ENCODE measurements around the gene MPP7. TPM values are rescaled to one million over a fixed set of nuclear protein-coding genes. Genes with fewer than 3 reads are reported as not detected.

MPP7 gene
- total RNA-seq, 3 donors from 2014 or later: 2.9 to 20.3 (median 18.0) TPM

DNA sequence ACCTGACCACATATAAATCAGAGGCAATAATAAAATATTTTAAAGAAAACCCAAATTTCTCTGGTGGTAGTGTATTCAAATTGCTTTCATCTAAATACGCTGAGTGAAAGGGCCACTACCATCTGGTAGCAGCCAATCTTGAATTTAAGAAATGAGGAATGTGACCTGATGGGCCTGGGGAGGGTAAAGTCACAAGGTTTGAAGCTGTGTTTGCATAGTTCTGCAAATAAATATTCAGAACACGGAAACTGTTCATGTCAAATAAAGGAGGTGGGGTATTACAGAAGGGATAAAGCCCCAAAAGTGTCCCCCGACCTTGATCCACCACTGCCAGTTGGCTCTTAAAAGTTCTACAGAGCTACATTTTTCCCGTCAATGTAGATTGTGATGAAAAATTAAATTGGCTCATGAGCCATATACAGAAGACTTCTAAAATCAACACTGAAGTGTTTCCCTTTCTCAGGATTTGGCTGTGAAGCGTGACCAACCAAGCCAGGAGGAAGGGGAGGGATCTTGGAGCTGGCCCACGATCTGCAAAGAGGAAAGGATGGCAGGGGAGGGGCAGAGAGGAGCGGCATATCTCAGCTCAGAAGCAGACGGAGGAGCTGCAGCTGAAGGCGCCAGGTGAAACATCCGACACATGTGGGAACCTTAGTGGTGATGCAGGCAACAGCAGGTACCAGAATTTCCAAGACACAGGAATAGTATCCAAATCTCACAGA lies 39.6 kb downstream of the MPP7 start:
- Histone ChIP-seq H3K27me3 (no peaks in the 10 kb centered on the region), H3K4me3 (no peak overlapping the region), H3K4me1 (no peaks in the 10 kb centered on the region), H3K36me3 (no peaks in the 10 kb centered on the region), H3K9me3 (no peaks in the 10 kb centered on the region), H3K27ac (peak overlapping the region in 1 of 2 donors; percentile 9)
- TF ChIP-seq POLR2AphosphoS5 (IDR thresholded peaks at IDR 0.05) (no peak), POLR2A (IDR thresholded peaks at IDR 0.05) (no peak)
- TF ChIP-seq, protein P1, sequence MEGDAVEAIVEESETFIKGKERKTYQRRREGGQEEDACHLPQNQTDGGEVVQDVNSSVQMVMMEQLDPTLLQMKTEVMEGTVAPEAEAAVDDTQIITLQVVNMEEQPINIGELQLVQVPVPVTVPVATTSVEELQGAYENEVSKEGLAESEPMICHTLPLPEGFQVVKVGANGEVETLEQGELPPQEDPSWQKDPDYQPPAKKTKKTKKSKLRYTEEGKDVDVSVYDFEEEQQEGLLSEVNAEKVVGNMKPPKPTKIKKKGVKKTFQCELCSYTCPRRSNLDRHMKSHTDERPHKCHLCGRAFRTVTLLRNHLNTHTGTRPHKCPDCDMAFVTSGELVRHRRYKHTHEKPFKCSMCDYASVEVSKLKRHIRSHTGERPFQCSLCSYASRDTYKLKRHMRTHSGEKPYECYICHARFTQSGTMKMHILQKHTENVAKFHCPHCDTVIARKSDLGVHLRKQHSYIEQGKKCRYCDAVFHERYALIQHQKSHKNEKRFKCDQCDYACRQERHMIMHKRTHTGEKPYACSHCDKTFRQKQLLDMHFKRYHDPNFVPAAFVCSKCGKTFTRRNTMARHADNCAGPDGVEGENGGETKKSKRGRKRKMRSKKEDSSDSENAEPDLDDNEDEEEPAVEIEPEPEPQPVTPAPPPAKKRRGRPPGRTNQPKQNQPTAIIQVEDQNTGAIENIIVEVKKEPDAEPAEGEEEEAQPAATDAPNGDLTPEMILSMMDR (IDR thresholded peaks at IDR 0.05): no peak
- intact Hi-C loops (cut with DNase I; ENCODE audit: low total_unique reads): no loop called here
- peak; percentile 31 to 64 for DNase-seq (ENCODE audit: low spot score in 2 of 2)

DNA sequence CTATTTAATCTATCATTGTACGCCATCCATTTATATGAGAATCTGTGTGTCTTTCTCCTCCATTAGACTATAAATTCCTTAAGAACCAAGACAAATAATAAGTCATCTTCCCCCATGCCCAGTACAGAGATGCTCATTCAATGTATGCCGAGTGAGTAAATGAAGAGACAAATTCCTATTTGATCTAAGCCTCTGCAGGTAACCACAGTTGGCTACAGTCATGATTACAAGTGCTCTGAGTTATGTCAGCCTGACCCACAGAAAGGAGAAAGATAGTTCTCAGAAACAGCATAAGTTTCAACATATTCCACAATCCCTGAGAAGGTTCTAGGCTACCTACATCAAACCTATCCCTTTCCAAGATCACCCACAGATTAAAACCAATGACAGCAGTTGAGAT lies 46.1 kb downstream of the MPP7 start:
- TF ChIP-seq, protein P1 (IDR thresholded peaks at IDR 0.05): no peak
- no peak for TF ChIP-seq POLR2AphosphoS5 (IDR thresholded peaks at IDR 0.05)
- no peak for TF ChIP-seq POLR2A (IDR thresholded peaks at IDR 0.05)
- H3K4me3 ChIP-seq: no peak overlapping the region
- H3K27me3 ChIP-seq: no peaks in the 10 kb centered on the region
- no peaks in the 10 kb centered on the region for H3K36me3 ChIP-seq
- H3K4me1 ChIP-seq: no peaks in the 10 kb centered on the region
- no peaks in the 10 kb centered on the region for H3K9me3 ChIP-seq
- no peak overlapping the region for H3K27ac ChIP-seq
- DNase-seq (ENCODE audit: low spot score in 2 of 2): no peak
- intact Hi-C loops (cut with DNase I; ENCODE audit: low total_unique reads): loop anchor here (5.0 kb wide), 1 partner anchor 121 kb away; no protein-coding TSS in a partner anchor

DNA sequence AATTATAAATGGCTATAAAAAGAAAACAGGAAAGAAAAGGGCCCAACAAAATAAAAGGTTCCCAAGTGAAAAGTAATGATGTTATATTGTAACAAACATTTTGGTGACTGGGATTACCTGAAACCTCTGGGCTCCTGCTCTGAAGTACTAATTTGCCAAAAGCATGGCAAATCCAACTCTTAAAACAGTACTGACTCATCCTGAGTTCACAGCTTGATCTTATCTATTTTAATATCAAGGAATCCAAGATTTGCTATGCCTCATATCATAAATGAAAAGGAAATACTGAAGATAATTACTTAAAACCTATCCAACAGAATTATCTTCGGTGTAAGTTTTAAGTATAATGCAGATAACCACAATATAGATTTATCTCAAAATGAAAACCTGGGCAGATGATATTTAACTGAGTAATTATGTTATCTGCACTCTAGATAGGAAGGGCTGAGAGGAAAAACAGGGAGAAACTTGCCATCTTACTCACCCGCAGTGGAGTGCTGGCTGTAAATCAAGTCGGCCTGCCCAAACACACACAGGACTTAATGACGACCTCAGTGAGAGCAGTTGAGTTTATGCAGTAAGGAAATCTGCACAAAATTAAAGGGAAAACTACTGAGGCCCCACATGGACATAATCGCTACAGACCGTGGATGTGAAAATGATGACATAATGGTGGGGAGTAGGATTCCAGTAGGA lies 48.4 kb downstream of the MPP7 start:
- DNase-seq (ENCODE audit: low spot score in 2 of 2): no peak
- H3K9me3 ChIP-seq: no peaks in the 10 kb centered on the region
- H3K27me3 ChIP-seq: no peaks in the 10 kb centered on the region
- H3K36me3 ChIP-seq: no peaks in the 10 kb centered on the region
- intact Hi-C loops (cut with DNase I; ENCODE audit: low total_unique reads): no loop called here
- peak overlapping the region in 1 of 2 donors; percentile 9 for H3K27ac ChIP-seq
- H3K4me3 ChIP-seq: no peak overlapping the region
- TF ChIP-seq, protein P1 (IDR thresholded peaks at IDR 0.05): no peak
- TF ChIP-seq POLR2AphosphoS5 (IDR thresholded peaks at IDR 0.05) (no peak), POLR2A (IDR thresholded peaks at IDR 0.05) (no peak)
- no peaks in the 10 kb centered on the region for H3K4me1 ChIP-seq

DNA sequence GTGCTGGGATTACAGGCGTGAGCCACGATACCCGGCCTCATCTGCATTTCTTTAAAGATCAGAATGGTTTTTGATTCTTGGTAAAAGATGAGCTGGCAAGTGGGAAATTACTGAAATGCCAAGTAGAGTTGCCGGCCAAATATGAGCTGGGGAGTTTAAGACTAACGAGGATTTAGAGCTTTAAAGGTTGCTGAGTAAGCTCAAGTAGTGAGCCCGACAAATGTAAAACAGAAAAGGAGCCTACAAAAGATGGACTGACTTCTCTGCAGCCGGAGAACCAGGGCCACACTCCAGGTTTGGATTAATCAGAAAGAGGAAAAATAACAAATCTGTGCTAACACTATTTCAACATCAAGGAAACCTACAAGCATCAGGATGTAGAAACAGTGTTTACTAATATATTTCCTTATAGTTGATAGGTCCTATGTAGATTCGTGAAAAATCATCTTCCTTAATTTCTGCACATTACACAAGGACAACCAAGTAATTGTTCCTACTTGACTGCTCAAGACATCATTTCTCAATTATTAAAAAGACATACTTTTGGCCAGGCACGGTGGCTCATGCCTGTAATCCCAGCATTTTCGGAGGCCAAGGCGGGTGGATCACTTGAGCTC lies 49.6 kb downstream of the MPP7 start:
- no peak for DNase-seq (ENCODE audit: low spot score in 2 of 2)
- intact Hi-C loops (cut with DNase I; ENCODE audit: low total_unique reads): no loop called here
- no peaks in the 10 kb centered on the region for H3K27me3 ChIP-seq
- H3K4me1 ChIP-seq: no peaks in the 10 kb centered on the region
- no peak overlapping the region for H3K27ac ChIP-seq
- H3K4me3 ChIP-seq: no peak overlapping the region
- no peaks in the 10 kb centered on the region for H3K9me3 ChIP-seq
- no peak for TF ChIP-seq POLR2A (IDR thresholded peaks at IDR 0.05)
- TF ChIP-seq POLR2AphosphoS5 (IDR thresholded peaks at IDR 0.05): no peak
- no peaks in the 10 kb centered on the region for H3K36me3 ChIP-seq

Other genes starting within 250 kb of the MPP7 start
- 100 to 1,000 TPM; 124 to 180 (median 142) TPM for gene WAC, start 230.1 kb upstream of the MPP7 start, total RNA-seq

Data from breast epithelium (tissue), 4 donors.